ENCODE data around the gene GABBR2. TPM values are rescaled to one million over a fixed set of nuclear protein-coding genes. Genes with fewer than 3 reads are reported as not detected.

Gene GABBR2
- total RNA-seq, 1 donor: not detected

- TF ChIP-seq CTCF (IDR thresholded peaks at IDR 0.05; ENCODE audit: insufficient read depth, low read depth, low read length): no peak
- no peak for DNase-seq (ENCODE audit: low read depth)
- no peak overlapping the region for H3K4me3 ChIP-seq (ENCODE audit: low read depth, low read length)
Measured at GRCh38 chr9:98351370-98351769, 357.4 kb downstream of the GABBR2 start.

- no peak for DNase-seq (ENCODE audit: low read depth)
- no peak for TF ChIP-seq CTCF (IDR thresholded peaks at IDR 0.05; ENCODE audit: insufficient read depth, low read depth, low read length)
- H3K4me3 ChIP-seq (ENCODE audit: low read depth, low read length): no peak overlapping the region
Measured at GRCh38 chr9:98347642-98348041, 361.1 kb downstream of the GABBR2 start.

GRCh38 chr9:98345011-98345410 lies 363.7 kb downstream of the GABBR2 start:
- no peak for TF ChIP-seq CTCF (IDR thresholded peaks at IDR 0.05; ENCODE audit: insufficient read depth, low read depth, low read length)
- no peak for DNase-seq (ENCODE audit: low read depth)

GRCh38 chr9:98344581-98344980 lies 364.2 kb downstream of the GABBR2 start:
- no peak overlapping the region for H3K4me3 ChIP-seq (ENCODE audit: low read depth, low read length)
- no peak for DNase-seq (ENCODE audit: low read depth)
- TF ChIP-seq CTCF (IDR thresholded peaks at IDR 0.05; ENCODE audit: insufficient read depth, low read depth, low read length): no peak

More at GRCh38 chr9:98345011-98345410, 363.7 kb downstream of the GABBR2 start:
- no peak overlapping the region for H3K4me3 ChIP-seq (ENCODE audit: low read depth, low read length)

GRCh38 chr9:98342820-98343210 lies 365.9 kb downstream of the GABBR2 start:
- H3K4me3 ChIP-seq (ENCODE audit: low read depth, low read length): no peak overlapping the region
- no peak for DNase-seq (ENCODE audit: low read depth)
- TF ChIP-seq CTCF (IDR thresholded peaks at IDR 0.05; ENCODE audit: insufficient read depth, low read depth, low read length): no peak

- no peak for TF ChIP-seq CTCF (IDR thresholded peaks at IDR 0.05; ENCODE audit: insufficient read depth, low read depth, low read length)
- DNase-seq (ENCODE audit: low read depth): no peak
- no peak overlapping the region for H3K4me3 ChIP-seq (ENCODE audit: low read depth, low read length)
Measured at GRCh38 chr9:98342098-98342819, 366.5 kb downstream of the GABBR2 start.

Data from fibroblast of villous mesenchyme (primary cell).